ENCODE data around the gene TOGARAM1. TPM values are rescaled to one million over a fixed set of nuclear protein-coding genes. Genes with fewer than 3 reads are reported as not detected.

Gene TOGARAM1
- total RNA-seq, 1 donor from 2014 or later, result 12.2 TPM

DNA sequence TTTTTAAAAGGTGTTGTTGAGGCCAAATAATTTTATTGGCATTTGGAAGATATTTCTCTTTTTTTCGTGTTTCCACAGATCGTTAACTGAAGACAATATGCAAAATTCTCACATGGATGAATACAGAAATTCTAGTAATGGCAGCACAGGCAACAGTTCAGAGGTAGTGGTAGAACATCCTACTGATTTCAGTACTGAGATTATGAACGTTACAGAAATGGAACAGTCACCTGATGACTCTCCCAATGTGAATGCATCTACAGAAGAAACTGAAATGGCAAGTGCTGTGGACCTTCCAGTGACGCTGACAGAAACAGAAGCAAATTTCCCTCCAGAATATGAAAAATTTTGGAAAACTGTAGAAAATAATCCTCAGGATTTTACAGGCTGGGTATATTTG, 133.2 kb downstream of the TOGARAM1 start:
- TF ChIP-seq, protein P1, sequence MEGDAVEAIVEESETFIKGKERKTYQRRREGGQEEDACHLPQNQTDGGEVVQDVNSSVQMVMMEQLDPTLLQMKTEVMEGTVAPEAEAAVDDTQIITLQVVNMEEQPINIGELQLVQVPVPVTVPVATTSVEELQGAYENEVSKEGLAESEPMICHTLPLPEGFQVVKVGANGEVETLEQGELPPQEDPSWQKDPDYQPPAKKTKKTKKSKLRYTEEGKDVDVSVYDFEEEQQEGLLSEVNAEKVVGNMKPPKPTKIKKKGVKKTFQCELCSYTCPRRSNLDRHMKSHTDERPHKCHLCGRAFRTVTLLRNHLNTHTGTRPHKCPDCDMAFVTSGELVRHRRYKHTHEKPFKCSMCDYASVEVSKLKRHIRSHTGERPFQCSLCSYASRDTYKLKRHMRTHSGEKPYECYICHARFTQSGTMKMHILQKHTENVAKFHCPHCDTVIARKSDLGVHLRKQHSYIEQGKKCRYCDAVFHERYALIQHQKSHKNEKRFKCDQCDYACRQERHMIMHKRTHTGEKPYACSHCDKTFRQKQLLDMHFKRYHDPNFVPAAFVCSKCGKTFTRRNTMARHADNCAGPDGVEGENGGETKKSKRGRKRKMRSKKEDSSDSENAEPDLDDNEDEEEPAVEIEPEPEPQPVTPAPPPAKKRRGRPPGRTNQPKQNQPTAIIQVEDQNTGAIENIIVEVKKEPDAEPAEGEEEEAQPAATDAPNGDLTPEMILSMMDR (IDR thresholded peaks at IDR 0.05; ENCODE audit: insufficient read depth, low read length, poor library complexity, severe bottlenecking), result no peak
- Histone ChIP-seq H3K36me3 (ENCODE audit: control insufficient read depth, insufficient read depth, low read length) (no peaks in the 10 kb centered on the region), H3K4me3 (ENCODE audit: low read depth, low read length) (no peak overlapping the region), H3K27me3 (ENCODE audit: control insufficient read depth, insufficient read depth, low read length) (no peaks in the 10 kb centered on the region)
- no peak for DNase-seq (ENCODE audit: low read depth)

DNA sequence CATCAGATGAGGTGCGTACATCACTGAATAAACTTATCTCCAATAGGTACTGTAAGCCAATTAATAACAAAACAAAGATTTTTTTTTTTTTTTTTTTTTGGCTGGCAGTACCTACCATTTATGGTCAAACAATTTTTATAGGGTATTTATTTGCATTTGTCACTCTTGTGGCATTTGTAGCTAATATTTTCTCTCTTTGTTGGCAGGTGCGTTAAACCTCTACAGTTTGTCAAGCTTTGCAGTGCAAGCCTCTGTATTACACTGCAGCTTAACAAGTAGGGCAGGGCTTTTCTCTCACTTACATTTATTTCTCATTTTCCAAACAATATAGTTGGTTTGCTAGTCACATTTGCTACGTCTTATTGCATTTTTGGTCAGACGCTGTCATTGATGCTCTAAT, 134.2 kb downstream of the TOGARAM1 start:
- TF ChIP-seq, protein P1 (IDR thresholded peaks at IDR 0.05; ENCODE audit: insufficient read depth, low read length, poor library complexity, severe bottlenecking), result no peak
- Histone ChIP-seq H3K36me3 (ENCODE audit: control insufficient read depth, insufficient read depth, low read length) (no peaks in the 10 kb centered on the region), H3K27me3 (ENCODE audit: control insufficient read depth, insufficient read depth, low read length) (no peaks in the 10 kb centered on the region), H3K4me3 (ENCODE audit: low read depth, low read length) (no peak overlapping the region)
- no peak for DNase-seq (ENCODE audit: low read depth)

DNA sequence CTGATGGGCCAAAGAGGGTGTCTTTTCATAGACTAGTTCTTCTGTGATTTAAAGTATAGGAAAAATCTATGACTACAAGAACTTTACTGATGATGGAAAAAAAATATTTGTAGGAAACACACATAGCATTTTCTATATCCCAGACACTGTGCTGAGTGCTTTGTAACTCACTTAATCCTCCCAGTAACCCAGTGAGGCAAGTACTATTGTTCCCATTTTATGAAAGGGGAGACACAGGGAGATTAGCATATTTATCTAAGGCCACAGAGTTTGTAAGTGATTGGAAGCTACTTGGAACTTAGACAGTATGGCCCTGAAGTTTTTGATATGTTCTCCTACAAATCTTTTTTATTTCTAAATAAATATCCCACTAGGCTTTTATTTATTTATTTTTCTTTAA, 141.8 kb downstream of the TOGARAM1 start:
- H3K4me3 ChIP-seq (ENCODE audit: low read depth, low read length), result no peak overlapping the region
- no peaks in the 10 kb centered on the region for H3K27me3 ChIP-seq (ENCODE audit: control insufficient read depth, insufficient read depth, low read length)
- TF ChIP-seq, protein P1 (IDR thresholded peaks at IDR 0.05; ENCODE audit: insufficient read depth, low read length, poor library complexity, severe bottlenecking), result no peak
- no peak for DNase-seq (ENCODE audit: low read depth)
- H3K36me3 ChIP-seq (ENCODE audit: control insufficient read depth, insufficient read depth, low read length), result no peaks in the 10 kb centered on the region

- no peaks in the 10 kb centered on the region for H3K27me3 ChIP-seq (ENCODE audit: control insufficient read depth, insufficient read depth, low read length)
- H3K4me3 ChIP-seq (ENCODE audit: low read depth, low read length), result no peak overlapping the region
- no peak for DNase-seq (ENCODE audit: low read depth)
- no peaks in the 10 kb centered on the region for H3K36me3 ChIP-seq (ENCODE audit: control insufficient read depth, insufficient read depth, low read length)
- TF ChIP-seq, protein P1 (IDR thresholded peaks at IDR 0.05; ENCODE audit: insufficient read depth, low read length, poor library complexity, severe bottlenecking), result no peak
Measured at GRCh38 chr14:45104561-45104960, 142.6 kb downstream of the TOGARAM1 start.

GRCh38 chr14:45112896-45113781, 151.1 kb downstream of the TOGARAM1 start:
- Histone ChIP-seq H3K27me3 (ENCODE audit: control insufficient read depth, insufficient read depth, low read length) (no peaks in the 10 kb centered on the region), H3K36me3 (ENCODE audit: control insufficient read depth, insufficient read depth, low read length) (no peaks in the 10 kb centered on the region), H3K4me3 (ENCODE audit: low read depth, low read length) (no peak overlapping the region)
- TF ChIP-seq, protein P1 (IDR thresholded peaks at IDR 0.05; ENCODE audit: insufficient read depth, low read length, poor library complexity, severe bottlenecking), result no peak
- no peak for DNase-seq (ENCODE audit: low read depth)

- Histone ChIP-seq H3K27me3 (ENCODE audit: control insufficient read depth, insufficient read depth, low read length) (no peaks in the 10 kb centered on the region), H3K4me3 (ENCODE audit: low read depth, low read length) (no peak overlapping the region), H3K36me3 (ENCODE audit: control insufficient read depth, insufficient read depth, low read length) (no peaks in the 10 kb centered on the region)
- no peak for DNase-seq (ENCODE audit: low read depth)
- TF ChIP-seq, protein P1 (IDR thresholded peaks at IDR 0.05; ENCODE audit: insufficient read depth, low read length, poor library complexity, severe bottlenecking), result no peak
Measured at GRCh38 chr14:45114327-45114726, 152.3 kb downstream of the TOGARAM1 start.

Data from kidney epithelial cell (primary cell).